GM21526 (cell line): ENCODE results near the gene FRYL.
"Not testable (repeated sequence)": the region's sequence is repeated elsewhere in the genome, so short reads cannot be mapped to it uniquely, and the experiment has no call there.

Experiments used
- ATAC-seq: cut with Tn5 transposase; IDR thresholded peaks from one replicate; pipeline ENCODE4 v1.9.1; 2021; ENCODE audit warnings: moderate library complexity; ENCODE audit not compliant: unreplicated experiment, low FRiP score

The FRYL gene

GRCh38 chr4:48752246-48752645 lies 27.8 kb downstream of the FRYL start:
- no peak for ATAC-seq

- ATAC-seq, result no peak
These were observed 31.0 kb downstream of the FRYL start for GRCh38 chr4:48748949-48749596.

GRCh38 chr4:48746608-48747362 lies 33.3 kb downstream of the FRYL start:
- no peak for ATAC-seq

- not testable (repeated sequence) for ATAC-seq
These were observed 34.9 kb downstream of the FRYL start for GRCh38 chr4:48745223-48745622.

GRCh38 chr4:48742412-48742811 lies 37.7 kb downstream of the FRYL start:
- ATAC-seq, result no peak

GRCh38 chr4:48739560-48740019 lies 40.5 kb downstream of the FRYL start:
- no peak for ATAC-seq

- no peak for ATAC-seq
These were observed 41.2 kb downstream of the FRYL start for GRCh38 chr4:48738856-48739255.

GRCh38 chr4:48728906-48729496 lies 51.1 kb downstream of the FRYL start:
- ATAC-seq, result not testable (repeated sequence)

GRCh38 chr4:48727666-48728459 lies 52.2 kb downstream of the FRYL start:
- ATAC-seq, result no peak

GRCh38 chr4:48725414-48725813 lies 54.7 kb downstream of the FRYL start:
- no peak for ATAC-seq

GRCh38 chr4:48722509-48723446 lies 57.3 kb downstream of the FRYL start:
- no peak for ATAC-seq

GRCh38 chr4:48720459-48720858 lies 59.6 kb downstream of the FRYL start:
- ATAC-seq, result no peak

- no peak for ATAC-seq
These were observed 61.1 kb downstream of the FRYL start for GRCh38 chr4:48718818-48719465.

- ATAC-seq, result not testable (repeated sequence)
These were observed 63.8 kb downstream of the FRYL start for GRCh38 chr4:48716285-48716684.

GRCh38 chr4:48710446-48711209 lies 69.5 kb downstream of the FRYL start:
- ATAC-seq, result no peak

GRCh38 chr4:48709901-48710300 lies 70.2 kb downstream of the FRYL start:
- ATAC-seq, result no peak

- no peak for ATAC-seq
These were observed 71.5 kb downstream of the FRYL start for GRCh38 chr4:48708610-48709009.

GRCh38 chr4:48706736-48707135 lies 73.3 kb downstream of the FRYL start:
- ATAC-seq, result no peak

- ATAC-seq, result no peak
These were observed 74.5 kb downstream of the FRYL start for GRCh38 chr4:48705609-48706008.
